ENCODE data around the gene KRTAP10-7.

DNA sequence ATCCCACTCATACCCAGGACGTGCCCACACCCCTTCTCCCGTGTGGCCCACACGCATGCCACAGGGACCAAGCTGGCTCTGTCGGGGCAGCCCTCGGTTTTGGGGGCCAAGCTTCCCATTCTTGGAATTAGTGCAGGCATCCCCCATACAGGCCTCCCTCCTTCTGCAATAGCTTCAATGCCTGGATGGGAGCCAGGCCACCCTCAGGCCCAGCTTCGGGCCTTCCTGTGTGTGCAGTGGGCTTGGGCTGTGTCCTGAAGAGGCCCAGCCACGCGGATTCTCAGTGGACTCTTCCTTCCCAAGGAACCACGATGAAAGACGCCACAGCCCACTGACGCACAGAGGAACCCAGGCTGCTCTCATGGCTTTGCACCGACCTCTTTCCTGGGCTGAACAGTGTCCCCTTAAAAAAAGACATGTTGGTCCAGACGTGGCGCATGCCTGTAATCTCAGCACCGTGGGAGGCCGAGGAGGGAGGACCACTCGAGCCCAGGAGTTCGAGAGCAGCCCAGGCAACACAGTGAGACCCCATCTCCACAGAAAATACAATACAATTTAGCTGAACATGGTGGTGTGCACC, 49.2 kb downstream of the KRTAP10-7 start:
- no peak for TF ChIP-seq EZH2phosphoT487 (IDR thresholded peaks at IDR 0.05; ENCODE audit: low read length)
- TF ChIP-seq, protein P1, sequence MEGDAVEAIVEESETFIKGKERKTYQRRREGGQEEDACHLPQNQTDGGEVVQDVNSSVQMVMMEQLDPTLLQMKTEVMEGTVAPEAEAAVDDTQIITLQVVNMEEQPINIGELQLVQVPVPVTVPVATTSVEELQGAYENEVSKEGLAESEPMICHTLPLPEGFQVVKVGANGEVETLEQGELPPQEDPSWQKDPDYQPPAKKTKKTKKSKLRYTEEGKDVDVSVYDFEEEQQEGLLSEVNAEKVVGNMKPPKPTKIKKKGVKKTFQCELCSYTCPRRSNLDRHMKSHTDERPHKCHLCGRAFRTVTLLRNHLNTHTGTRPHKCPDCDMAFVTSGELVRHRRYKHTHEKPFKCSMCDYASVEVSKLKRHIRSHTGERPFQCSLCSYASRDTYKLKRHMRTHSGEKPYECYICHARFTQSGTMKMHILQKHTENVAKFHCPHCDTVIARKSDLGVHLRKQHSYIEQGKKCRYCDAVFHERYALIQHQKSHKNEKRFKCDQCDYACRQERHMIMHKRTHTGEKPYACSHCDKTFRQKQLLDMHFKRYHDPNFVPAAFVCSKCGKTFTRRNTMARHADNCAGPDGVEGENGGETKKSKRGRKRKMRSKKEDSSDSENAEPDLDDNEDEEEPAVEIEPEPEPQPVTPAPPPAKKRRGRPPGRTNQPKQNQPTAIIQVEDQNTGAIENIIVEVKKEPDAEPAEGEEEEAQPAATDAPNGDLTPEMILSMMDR (IDR thresholded peaks at IDR 0.05; ENCODE audit: low read length): no peak
- TF ChIP-seq EZH2 (optimal IDR thresholded peaks at IDR 0.05; ENCODE audit: low read depth, low read length): no peak
